B cell (primary cell): ENCODE results near the gene DPEP2. TPM values are rescaled to one million over a fixed set of nuclear protein-coding genes. Genes with fewer than 3 reads are reported as not detected.

Experiments
- ATAC-seq: fragments of 200-7000 bp; cut with Tn5 transposase; one replicate; pipeline ENCODE4 v1.10.0; 2021; ENCODE audit warnings: low read depth, mild to moderate bottlenecking, moderate number of reproducible peaks, moderate library complexity
- CTCF ChIA-PET: fragments of 350-600 bp; sonication (Branson Sonifier 250); formaldehyde crosslinking; loops from one replicate; lab custom pipeline; 2021; ENCODE audit warnings: antibody characterized with exemption, inconsistent platforms; lab: Charles Lee
- POLR2A ChIA-PET: fragments of 350-600 bp; sonication (Branson Sonifier 250); formaldehyde crosslinking; loops from one replicate; lab custom pipeline; 2021; ENCODE audit warnings: antibody characterized with exemption; lab: Charles Lee
- DNase-seq: peaks from one replicate; pipeline ENCODE4 v3.0.0; 2013
- H2AFZ ChIP-seq: 2 replicates; pipeline ENCODE4 v1.6.1; 2012; ENCODE audit warnings: mild to moderate bottlenecking, low read depth, low read length; ENCODE audit not compliant: insufficient read depth, poor library complexity, severe bottlenecking
- H3K27ac ChIP-seq, 2 donors: 1 replicate in 1 of 2; 2 replicates in 1 of 2; pipeline ENCODE4 v1.5.1; 2012 to 2013; ENCODE audit warnings: low read length in 2 of 2, mild to moderate bottlenecking in 2 of 2, moderate library complexity in 1 of 2
- H3K27me3 ChIP-seq, 4 experiments: fragments of 200-600 bp in 1 of 4; sonication (generic) in 1 of 4; replicated peaks in 1 of 4; 1 replicate in 2 of 4; 2 replicates in 2 of 4; pipeline versions ENCODE4 v1.6.1 to v1.7.0; 2013 to 2016; ENCODE audit warnings: low read length in 3 of 4, mild to moderate bottlenecking in 2 of 4, mixed read lengths in 1 of 4, moderate library complexity in 1 of 4; ENCODE audit not compliant: insufficient read depth in 4 of 4, control insufficient read depth in 3 of 4; ENCODE audit errors: control extremely low read depth in 1 of 4
- H3K36me3 ChIP-seq, 2 experiments: replicated peaks in 1 of 2; 1 replicate in 1 of 2; 2 replicates in 1 of 2; pipeline versions ENCODE4 v1.6.1 to v1.7.1; 2013; ENCODE audit warnings: low read length in 1 of 2; ENCODE audit not compliant: insufficient read depth in 2 of 2, control insufficient read depth in 1 of 2; ENCODE audit errors: control extremely low read depth in 1 of 2, extremely low read depth in 1 of 2
- H3K4me1 ChIP-seq, 2 donors: fragments of 200-600 bp in 1 of 2; sonication (generic) in 1 of 2; 1 replicate in 1 of 2; 2 replicates in 1 of 2; pipeline versions ENCODE4 v1.5.1 to v1.6.1; 2013 to 2017; ENCODE audit warnings: low read length in 2 of 2; ENCODE audit not compliant: control insufficient read depth in 2 of 2, insufficient read depth in 2 of 2
- H3K4me2 ChIP-seq: replicated peaks from 2 replicates; pipeline ENCODE3; 2012; ENCODE audit warnings: mild to moderate bottlenecking, low read depth, low read length; ENCODE audit not compliant: poor library complexity, severe bottlenecking
- H3K4me3 ChIP-seq, 5 experiments: fragments of 200-600 bp in 1 of 5; sonication (generic) in 1 of 5; 1 replicate in 3 of 5; 2 replicates in 2 of 5; pipeline versions ENCODE4 v1.5.1 to v1.7.0; 2011 to 2016; ENCODE audit warnings: low read length in 4 of 5, mild to moderate bottlenecking in 4 of 5, low read depth in 2 of 5, control low read depth in 1 of 5, moderate library complexity in 1 of 5; ENCODE audit not compliant: insufficient read depth in 1 of 5; ENCODE audit errors: control extremely low read depth in 1 of 5, extremely low read depth in 1 of 5
- H3K79me2 ChIP-seq: fragments of 200-600 bp; sonication (generic); one replicate; pipeline ENCODE4 v1.6.0; 2016; ENCODE audit warnings: low read length; ENCODE audit not compliant: control insufficient read depth, insufficient read depth
- H3K9ac ChIP-seq: fragments of 200-600 bp; sonication (generic); 2 replicates; pipeline ENCODE4 v1.6.1; 2017; ENCODE audit warnings: mild to moderate bottlenecking, low read length, moderate library complexity
- H3K9me3 ChIP-seq, 3 donors: one replicate each; pipeline versions ENCODE4 v1.6.1 to v1.7.1; 2013; ENCODE audit warnings: low read length in 2 of 3; ENCODE audit not compliant: control insufficient read depth in 2 of 3, insufficient read depth in 1 of 3; ENCODE audit errors: control extremely low read depth in 1 of 3
- H4K20me1 ChIP-seq: 2 replicates; pipeline ENCODE4 v1.6.0; 2012; ENCODE audit warnings: mild to moderate bottlenecking, low read length; ENCODE audit not compliant: insufficient read depth, control insufficient read depth, poor library complexity, severe bottlenecking
- H3K27ac Mint-ChIP-seq: one replicate; pipeline ENCODE4 v1.8.0; 2021; ENCODE audit warnings: mixed read lengths
- H3K27me3 Mint-ChIP-seq: one replicate; pipeline ENCODE4 v1.8.0; 2021; ENCODE audit warnings: mixed read lengths
- H3K4me1 Mint-ChIP-seq: one replicate; pipeline ENCODE4 v1.8.0; 2021; ENCODE audit warnings: mixed read lengths
- H3K4me3 Mint-ChIP-seq: one replicate; pipeline ENCODE4 v1.8.0; 2021; ENCODE audit warnings: mixed read lengths
- H3K9me3 Mint-ChIP-seq: one replicate; pipeline ENCODE4 v1.8.0; 2022; ENCODE audit warnings: mixed read lengths; ENCODE audit not compliant: insufficient read depth
- CTCF ChIP-seq: fragments of 200-600 bp; IDR thresholded peaks from one replicate; pipeline ENCODE4 v1.8.0; 2022; ENCODE audit warnings: antibody characterized with exemption, mild to moderate bottlenecking
- EZH2 ChIP-seq: IDR thresholded peaks from 2 replicates; pipeline ENCODE4 v1.6.1; 2012; ENCODE audit warnings: borderline replicate concordance, low read depth, mild to moderate bottlenecking, moderate library complexity, low read length; ENCODE audit not compliant: insufficient read depth, poor library complexity, severe bottlenecking
- WGBS: methylation state at CpG from one replicate; pipeline ENCODE4 v1.1.5; 2013; ENCODE audit warnings: missing lambda C conversion rate; ENCODE audit not compliant: insufficient coverage; 5-methylcytosine and 5-hydroxymethylcytosine counted together
- intact Hi-C: fragments of 100-400 bp; cut with micrococcal nuclease; formaldehyde crosslinking; loops from one replicate; pipeline ENCODE4 v1.10.0; 2022
- polyA plus RNA-seq: library from polyadenylated mRNA; depleted of rRNA; stranded (reverse); fragments of >200 nt; gene quantifications from 2 replicates; pipeline ENCODE4 v1.2.3, GENCODE V29; 2012
- total RNA-seq, 2 donors: library from RNA; stranded (reverse); fragments of 120-200 nt in 1 of 2; gene quantifications; 1 replicate in 1 of 2; 2 replicates in 1 of 2; pipeline versions ENCODE4 v1.2.3 to v1.2.4, GENCODE V29; 2013 to 2022

Gene DPEP2
- total and polyA plus RNA-seq, 2 donors (not counting 1 experiment from before 2014, with no cell fraction given) = 123 to 150 TPM

- DNase-seq = peak; percentile 76
Measured at GRCh38 chr16:68005786-68006286, 6.6 kb upstream of the DPEP2 start.

More at GRCh38 chr16:68005786-68006286, 6.6 kb upstream of the DPEP2 start:
- H3K4me3 ChIP-seq = peak overlapping the region in 1 of 5 experiments; percentile 46
- H2AFZ ChIP-seq = peak overlapping the region; percentile 51
- peak overlapping the region; percentile 72 to 89 for H3K27ac ChIP-seq
- WGBS = 13% methylated on average over 5 of the region's 6 CpGs
- peak overlapping the region; percentile 38 for H3K9ac ChIP-seq
- H3K4me1 Mint-ChIP-seq = peaks cover 35% of the 10 kb centered on the region
- no peaks in the 10 kb centered on the region for H4K20me1 ChIP-seq
- peak overlapping the region; percentile 96 for H3K27ac Mint-ChIP-seq
- H3K27me3 Mint-ChIP-seq = no peaks in the 10 kb centered on the region
- H3K4me1 ChIP-seq = peaks cover 29 to 39% of the 10 kb centered on the region in 2 donors
- POLR2A ChIA-PET = interaction anchor here (0.7 to 5.3 kb wide), 13 partner anchors 9 to 68 kb away, joined by 3 to 37 read pairs (median 7); partner anchors contain the start of genes DDX28, DPEP2NB, DUS2 and SLC12A4
- H3K36me3 ChIP-seq = no peaks in the 10 kb centered on the region
- intact Hi-C loops = loop anchor here (1.0 to 2.0 kb wide), 2 partner anchors 13 to 17 kb away; partner anchors contain the start of genes DDX28 and DUS2
- peaks cover 11% of the 10 kb centered on the region for H3K79me2 ChIP-seq
- peak overlapping the region; percentile 69 for H3K4me3 Mint-ChIP-seq
- TF ChIP-seq EZH2 = no peak
- no peak for TF ChIP-seq CTCF
- H3K27me3 ChIP-seq = no peaks in the 10 kb centered on the region
- H3K9me3 ChIP-seq = no peaks in the 10 kb centered on the region
- H3K9me3 Mint-ChIP-seq = no peaks in the 10 kb centered on the region
- ATAC-seq = peak; percentile 99
- H3K4me2 ChIP-seq = peak overlapping the region; percentile 61
- CTCF ChIA-PET = interaction anchor here (0.8 to 28.7 kb wide), 15 partner anchors 10 to 485 kb away, joined by 3 to 320 read pairs (median 4); partner anchors contain the start of genes DDX28, DPEP2NB, DUS2 and NRN1L
